Common myeloid progenitor, CD34-positive (primary cell): Measurements from ENCODE around the gene KLHL36.
"Not testable (repeated sequence)": the region's sequence is repeated elsewhere in the genome, so short reads cannot be mapped to it uniquely, and the experiment has no call there.

Experiments used
- CTCF ChIA-PET: fragments of 350-600 bp; sonication (Branson Sonifier 250); formaldehyde crosslinking; loops from one replicate; lab custom pipeline; 2021; ENCODE audit warnings: antibody characterized with exemption; lab: Charles Lee
- POLR2A ChIA-PET: fragments of 350-600 bp; sonication (Branson Sonifier 250); formaldehyde crosslinking; loops from one replicate; lab custom pipeline; 2021; ENCODE audit warnings: antibody characterized with exemption; lab: Charles Lee
- DNase-seq, 3 donors: peaks; one replicate each; pipeline versions ENCODE4 v3.0.0 to v3.0.0-alpha.2; 2013
- H3K27ac ChIP-seq, 2 experiments: 1 replicate in 1 of 2; 2 replicates in 1 of 2; pipeline ENCODE4 v1.7.0; 2013; ENCODE audit warnings: inconsistent platforms in 2 of 2, low read length in 2 of 2, mild to moderate bottlenecking in 2 of 2, low read depth in 1 of 2, moderate library complexity in 1 of 2; ENCODE audit not compliant: severe bottlenecking in 2 of 2, insufficient read depth in 1 of 2, poor library complexity in 1 of 2
- H3K27me3 ChIP-seq, 5 experiments: replicated peaks in 2 of 5; 1 replicate in 3 of 5; 2 replicates in 2 of 5; pipeline versions ENCODE4 v1.6.1 to v1.7.0; 2013; ENCODE audit warnings: low read length in 4 of 5, mild to moderate bottlenecking in 2 of 5, moderate library complexity in 2 of 5, inconsistent platforms in 1 of 5; ENCODE audit not compliant: insufficient read depth in 5 of 5, control insufficient read depth in 4 of 5
- H3K36me3 ChIP-seq, 4 experiments: 1 replicate in 2 of 4; 2 replicates in 2 of 4; pipeline versions ENCODE4 v1.6.1 to v1.7.0; 2013; ENCODE audit warnings: low read length in 3 of 4, control low read depth in 1 of 4, mild to moderate bottlenecking in 1 of 4; ENCODE audit not compliant: control insufficient read depth in 4 of 4, insufficient read depth in 4 of 4
- H3K4me1 ChIP-seq, 4 experiments: 1 replicate in 3 of 4; 2 replicates in 1 of 4; pipeline versions ENCODE4 v1.6.1 to v1.7.1; 2013; ENCODE audit warnings: low read length in 3 of 4, mild to moderate bottlenecking in 3 of 4, control low read depth in 1 of 4, inconsistent platforms in 1 of 4, moderate library complexity in 1 of 4; ENCODE audit not compliant: control insufficient read depth in 4 of 4, insufficient read depth in 4 of 4; ENCODE audit errors: control extremely low read depth in 1 of 4
- H3K4me3 ChIP-seq, 7 experiments: 1 replicate in 4 of 7; 2 replicates in 3 of 7; pipeline versions ENCODE4 v1.5.1 to v1.7.0; 2013; ENCODE audit warnings: mild to moderate bottlenecking in 7 of 7, low read length in 6 of 7, moderate library complexity in 6 of 7, inconsistent platforms in 2 of 7, low read depth in 2 of 7, control low read depth in 1 of 7; ENCODE audit not compliant: insufficient read depth in 4 of 7, control insufficient read depth in 1 of 7; ENCODE audit errors: extremely low read depth in 1 of 7
- H3K9me3 ChIP-seq, 5 experiments: 1 replicate in 4 of 5; 2 replicates in 1 of 5; pipeline versions ENCODE4 v1.6.1 to v1.7.1; 2013; ENCODE audit warnings: low read length in 4 of 5, mild to moderate bottlenecking in 2 of 5, inconsistent platforms in 1 of 5, low read depth in 1 of 5, moderate library complexity in 1 of 5; ENCODE audit not compliant: control insufficient read depth in 4 of 5, insufficient read depth in 2 of 5; ENCODE audit errors: control extremely low read depth in 1 of 5
- WGBS: methylation state at CpG from one replicate; pipeline ENCODE4 v1.1.5; 2013; ENCODE audit not compliant: insufficient coverage; 5-methylcytosine and 5-hydroxymethylcytosine counted together

KLHL36 gene

DNA sequence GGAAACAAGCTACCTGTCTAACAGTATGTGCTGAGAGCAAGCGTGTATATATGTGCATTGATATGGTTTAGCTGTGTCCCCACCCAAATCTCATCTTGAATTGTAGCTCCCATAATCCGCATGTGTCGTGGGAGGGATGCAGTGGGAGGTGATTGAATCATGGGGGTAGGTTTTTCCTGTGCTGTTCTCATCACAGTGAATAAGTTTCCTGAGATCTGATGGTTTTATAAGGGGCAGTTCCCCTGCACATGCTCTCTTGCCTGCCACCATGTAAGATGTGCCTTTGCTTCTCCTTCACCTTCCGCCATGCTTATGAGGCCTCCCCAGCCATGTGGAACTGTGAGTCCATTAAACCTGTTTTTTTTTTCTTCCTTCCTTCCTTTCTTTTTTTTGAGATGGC lies 39.9 kb downstream of the KLHL36 start:
- H3K27ac ChIP-seq, POLR2A ChIA-PET, H3K4me1 ChIP-seq, H3K9me3 ChIP-seq, H3K27me3 ChIP-seq, DNase-seq, H3K4me3 ChIP-seq, H3K36me3 ChIP-seq: not testable (repeated sequence)
- CTCF ChIA-PET, result interaction anchor here (1.1 to 1.9 kb wide), 5 partner anchors 11 to 66 kb away, joined by 3 to 4 read pairs (median 3); no protein-coding TSS in a partner anchor
- 100% methylated on average over 2 of the region's 4 CpGs for WGBS

DNA sequence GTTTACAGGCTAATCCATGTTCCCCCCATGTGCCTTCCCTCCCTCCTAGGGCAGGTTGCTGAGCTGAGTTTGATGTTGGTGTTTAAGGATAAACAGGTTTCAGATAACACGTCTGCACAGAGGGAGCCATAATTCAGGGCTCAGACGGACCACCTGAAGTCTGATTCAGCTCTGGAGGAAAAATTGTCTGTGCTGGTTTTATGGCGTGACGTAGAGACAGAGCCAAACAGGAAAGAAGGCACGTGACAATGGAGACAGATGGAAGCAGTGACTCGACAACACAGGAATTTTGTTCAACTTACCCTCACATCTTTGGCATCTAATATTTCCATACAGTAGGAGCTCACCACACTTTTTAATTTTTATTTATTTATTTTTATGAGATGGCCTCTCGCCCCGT lies 40.8 kb downstream of the KLHL36 start:
- ChIA-PET POLR2A (no interaction called here), CTCF (interaction anchor here (1.3 kb wide), 1 partner anchor 23 kb away, joined by 5 read pairs; no protein-coding TSS in a partner anchor)
- peaks cover 0 to 6% (median 0%) of the 10 kb centered on the region in 5 experiments for H3K27me3 ChIP-seq
- 96% methylated on average over 4 of the region's 8 CpGs for WGBS
- H3K4me1 ChIP-seq, result peaks cover 0 to 3% (median under 1%) of the 10 kb centered on the region in 4 experiments
- peaks cover 0 to 4% (median 0%) of the 10 kb centered on the region in 5 experiments for H3K9me3 ChIP-seq
- no peaks in the 10 kb centered on the region for H3K36me3 ChIP-seq
- H3K4me3 ChIP-seq, result no peak overlapping the region
- no peak for DNase-seq
- no peak overlapping the region for H3K27ac ChIP-seq

DNA sequence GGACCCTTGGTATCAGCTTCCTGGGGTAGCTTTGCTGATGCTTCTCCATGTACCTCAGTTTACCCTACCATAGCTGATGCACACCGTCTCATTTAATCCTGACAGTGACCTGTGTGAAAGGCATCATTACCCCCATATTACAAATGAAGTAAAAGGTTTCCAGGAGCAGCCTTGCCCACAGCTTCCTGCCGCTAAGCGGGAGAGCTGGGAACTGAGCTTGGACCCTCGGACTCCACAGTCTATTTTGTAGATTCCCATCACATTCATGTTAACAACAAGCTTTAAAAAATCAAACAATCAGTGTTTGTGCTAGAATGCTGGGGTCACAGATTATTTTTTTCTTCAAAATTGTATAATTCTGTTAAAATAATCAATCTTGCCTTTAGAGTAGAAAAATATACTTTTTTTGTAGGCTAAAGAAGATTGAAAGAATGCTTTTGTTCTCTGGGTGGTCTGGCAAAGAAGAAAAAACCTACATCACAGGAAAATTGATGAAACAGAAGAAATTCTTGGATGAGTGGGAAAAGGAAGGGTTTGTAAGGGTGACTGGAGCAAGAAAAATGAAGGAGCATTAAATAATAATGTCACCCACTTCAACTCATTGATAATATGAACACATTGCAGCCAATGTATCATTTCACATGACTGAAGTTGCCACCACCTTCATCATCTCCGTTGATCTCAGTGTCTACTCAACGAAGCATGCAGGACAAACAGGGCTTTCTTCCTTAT lies 41.9 kb downstream of the KLHL36 start:
- Histone ChIP-seq H3K27ac (no peak overlapping the region), H3K9me3 (peaks cover 0 to 4% (median 0%) of the 10 kb centered on the region in 5 experiments), H3K4me1 (peaks cover 0 to 3% (median under 1%) of the 10 kb centered on the region in 4 experiments), H3K27me3 (no peaks in the 10 kb centered on the region), H3K4me3 (no peak overlapping the region), H3K36me3 (no peaks in the 10 kb centered on the region)
- POLR2A ChIA-PET, result no interaction called here
- 100% methylated on average over 2 of the region's 6 CpGs for WGBS
- CTCF ChIA-PET, result interaction anchor here (1.3 kb wide), 1 partner anchor 22 kb away, joined by 5 read pairs; no protein-coding TSS in a partner anchor
- no peak for DNase-seq

DNA sequence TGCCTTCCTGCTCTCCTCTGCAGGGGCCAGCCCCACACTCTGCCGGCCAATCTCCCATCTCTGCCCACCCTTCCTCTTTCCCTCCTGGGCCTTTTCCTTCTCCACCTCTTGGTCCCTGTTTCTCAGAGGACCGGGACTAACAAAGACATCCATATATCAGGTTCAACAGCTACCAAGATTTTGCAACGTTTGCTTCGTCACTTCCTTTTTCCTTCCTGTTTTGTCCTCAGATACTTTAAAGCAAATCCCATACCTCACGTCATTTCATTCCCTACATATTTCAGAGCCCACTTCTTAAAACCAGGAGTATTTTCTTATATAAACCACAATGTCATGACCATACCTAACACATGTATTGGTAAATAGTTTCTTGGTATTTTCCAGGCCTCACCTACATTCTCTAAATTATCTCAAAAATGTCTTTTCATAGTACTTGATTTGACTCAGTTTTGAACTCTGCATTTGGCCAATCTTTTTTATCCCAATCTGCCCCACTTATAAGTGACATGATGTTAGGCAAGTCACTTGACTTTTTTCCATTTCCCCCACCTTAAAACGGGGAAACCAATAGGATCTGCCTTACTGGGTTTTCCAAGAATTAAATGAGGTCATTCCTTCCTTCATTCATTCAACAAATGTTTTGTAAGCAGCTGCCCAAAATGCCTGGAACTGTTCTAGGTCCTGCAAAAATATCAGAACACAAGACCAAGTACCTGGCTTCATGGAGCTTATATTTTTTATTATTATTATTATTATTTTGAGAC lies 44.3 kb downstream of the KLHL36 start:
- Histone ChIP-seq H3K27me3 (no peaks in the 10 kb centered on the region), H3K4me3 (no peak overlapping the region), H3K4me1 (peaks cover 0 to 3% (median under 1%) of the 10 kb centered on the region in 4 experiments), H3K27ac (no peak overlapping the region), H3K9me3 (peaks cover 0 to 4% (median 0%) of the 10 kb centered on the region in 5 experiments), H3K36me3 (no peaks in the 10 kb centered on the region)
- no peak for DNase-seq
- ChIA-PET POLR2A (no interaction called here), CTCF (interaction anchor here (0.6 to 2.2 kb wide), 7 partner anchors 20 to 63 kb away, joined by 3 to 7 read pairs (median 4); no protein-coding TSS in a partner anchor)
- WGBS, result 38% methylated on average over 6 of the region's 6 CpGs

DNA sequence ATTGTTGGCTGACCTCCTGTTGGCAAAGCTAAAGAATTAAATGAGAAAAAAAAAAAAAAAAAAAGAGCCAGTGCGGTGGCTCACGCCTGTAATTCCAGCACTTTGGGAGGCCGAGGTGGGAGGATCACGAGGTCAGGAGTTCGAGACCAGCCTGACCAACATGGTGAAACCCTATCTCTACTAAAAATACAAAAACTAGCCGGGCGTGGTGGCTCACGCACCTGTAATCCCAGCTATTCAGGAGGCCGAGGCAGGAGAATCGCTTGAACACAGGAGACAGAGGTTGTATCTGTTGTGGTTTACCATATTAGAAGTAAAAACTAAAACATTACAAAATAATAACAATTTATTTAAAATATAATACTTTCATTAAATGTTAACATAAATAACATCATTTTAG lies 45.6 kb downstream of the KLHL36 start:
- H3K36me3 ChIP-seq, DNase-seq, H3K27me3 ChIP-seq, H3K4me3 ChIP-seq, H3K9me3 ChIP-seq, H3K4me1 ChIP-seq, POLR2A ChIA-PET, H3K27ac ChIP-seq: not testable (repeated sequence)
- CTCF ChIA-PET, result interaction anchor here (1.0 to 2.2 kb wide), 3 partner anchors 32 to 62 kb away, joined by 3 to 6 read pairs (median 4); no protein-coding TSS in a partner anchor
- WGBS, result no CpG with 5 or more reads among the region's 10 CpGs

DNA sequence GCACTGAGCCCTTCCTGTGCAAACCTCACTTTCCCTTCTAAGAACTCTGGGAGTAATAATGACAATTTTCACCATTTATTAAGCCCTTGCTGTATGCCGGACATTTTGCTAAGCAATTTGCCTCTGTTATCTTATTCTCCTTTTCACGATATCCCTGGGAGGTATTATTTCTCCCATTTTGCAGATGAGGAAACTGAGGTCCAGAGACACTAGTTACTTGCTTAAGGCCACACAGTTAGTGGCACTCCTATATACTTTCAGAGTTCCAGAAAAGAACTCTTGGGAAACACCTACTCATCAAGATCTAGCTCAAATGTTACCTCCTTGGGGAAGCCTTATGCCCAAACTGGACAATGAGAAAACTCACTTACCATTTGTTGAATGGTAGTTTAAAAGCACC lies 46.7 kb downstream of the KLHL36 start:
- POLR2A ChIA-PET, result no interaction called here
- 100% methylated on average over 2 of the region's 2 CpGs for WGBS
- Histone ChIP-seq H3K36me3 (no peaks in the 10 kb centered on the region), H3K27ac (no peak overlapping the region), H3K4me1 (peaks cover 0 to 9% (median 6%) of the 10 kb centered on the region in 4 experiments), H3K27me3 (no peaks in the 10 kb centered on the region), H3K4me3 (no peak overlapping the region), H3K9me3 (no peaks in the 10 kb centered on the region)
- no peak for DNase-seq
- CTCF ChIA-PET, result interaction anchor here (2.0 to 2.4 kb wide), 4 partner anchors 22 to 32 kb away, joined by 9 to 12 read pairs (median 9); no protein-coding TSS in a partner anchor
